Astrocyte (in vitro differentiated cells and primary cell): Measurements from ENCODE around the gene RITA1.

Source experiments
- EZH2 ChIP-seq: IDR thresholded peaks from 2 replicates; pipeline ENCODE4 v1.6.1; 2012; ENCODE audit warnings: mild to moderate bottlenecking, low read length, inconsistent platforms; ENCODE audit not compliant: insufficient read depth
- TF ChIP-seq, protein P1 (sequence below): IDR thresholded peaks from 2 replicates; pipeline ENCODE4 v1.5.1; 2011; ENCODE audit warnings: low read depth, mild to moderate bottlenecking, inconsistent platforms, low read length, moderate library complexity; ENCODE audit not compliant: insufficient read depth

DNA sequence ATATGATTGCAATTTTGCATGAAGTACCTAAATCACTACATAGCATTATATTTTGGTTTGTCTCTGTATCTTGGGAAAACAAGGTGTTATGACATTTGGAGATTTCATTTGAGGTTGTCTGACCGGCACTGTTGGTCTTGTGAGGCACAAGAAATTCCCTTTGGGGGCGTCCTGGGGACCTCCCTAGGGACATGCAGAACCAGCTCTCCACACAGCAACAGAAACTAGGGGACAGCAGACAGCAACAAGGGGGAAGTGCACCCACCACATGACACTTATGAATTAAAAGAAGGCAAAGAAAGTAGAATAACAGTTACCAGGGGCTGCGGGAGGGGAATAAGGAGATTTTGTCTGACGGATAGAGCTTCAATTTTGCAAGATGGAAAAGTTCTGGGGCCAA is 14.6 kb upstream of the RITA1 start:
- TF ChIP-seq, protein P1, sequence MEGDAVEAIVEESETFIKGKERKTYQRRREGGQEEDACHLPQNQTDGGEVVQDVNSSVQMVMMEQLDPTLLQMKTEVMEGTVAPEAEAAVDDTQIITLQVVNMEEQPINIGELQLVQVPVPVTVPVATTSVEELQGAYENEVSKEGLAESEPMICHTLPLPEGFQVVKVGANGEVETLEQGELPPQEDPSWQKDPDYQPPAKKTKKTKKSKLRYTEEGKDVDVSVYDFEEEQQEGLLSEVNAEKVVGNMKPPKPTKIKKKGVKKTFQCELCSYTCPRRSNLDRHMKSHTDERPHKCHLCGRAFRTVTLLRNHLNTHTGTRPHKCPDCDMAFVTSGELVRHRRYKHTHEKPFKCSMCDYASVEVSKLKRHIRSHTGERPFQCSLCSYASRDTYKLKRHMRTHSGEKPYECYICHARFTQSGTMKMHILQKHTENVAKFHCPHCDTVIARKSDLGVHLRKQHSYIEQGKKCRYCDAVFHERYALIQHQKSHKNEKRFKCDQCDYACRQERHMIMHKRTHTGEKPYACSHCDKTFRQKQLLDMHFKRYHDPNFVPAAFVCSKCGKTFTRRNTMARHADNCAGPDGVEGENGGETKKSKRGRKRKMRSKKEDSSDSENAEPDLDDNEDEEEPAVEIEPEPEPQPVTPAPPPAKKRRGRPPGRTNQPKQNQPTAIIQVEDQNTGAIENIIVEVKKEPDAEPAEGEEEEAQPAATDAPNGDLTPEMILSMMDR = no peak
- no peak for TF ChIP-seq EZH2
